ENCODE results near the gene ACSF3.

GRCh38 chr16:89131783-89132182, 38.1 kb downstream of the ACSF3 start:
- TF ChIP-seq ZNF670 (tag by site-specific recombination; IDR thresholded peaks at IDR 0.05; ENCODE audit: low read depth) (no peak), ZNF529 (tag by site-specific recombination; IDR thresholded peaks at IDR 0.05; ENCODE audit: insufficient replicate concordance) (no peak), CTCF (tag by site-specific recombination; IDR thresholded peaks at IDR 0.05) (no peak), ZNF660 (tag by site-specific recombination; IDR thresholded peaks at IDR 0.05) (no peak), ZBTB49 (tag by site-specific recombination; IDR thresholded peaks at IDR 0.05; ENCODE audit: low read depth) (no peak), SALL2 (tag by site-specific recombination; IDR thresholded peaks at IDR 0.05; ENCODE audit: borderline replicate concordance) (no peak), REST (tag by site-specific recombination; IDR thresholded peaks at IDR 0.05) (no peak), ZNF629 (tag by site-specific recombination; IDR thresholded peaks at IDR 0.05) (no peak), ZNF416 (tag by site-specific recombination; IDR thresholded peaks at IDR 0.05) (no peak), KLF10 (tag by site-specific recombination; IDR thresholded peaks at IDR 0.05) (no peak), ZNF785 (tag by site-specific recombination; IDR thresholded peaks at IDR 0.05) (no peak)
